HG02973 (cell line): Measurements from ENCODE around the gene FLCN.
A peak's percentile ranks its signal among the peaks of the same experiment; 100 is the strongest.
"Not testable (repeated sequence)": the region's sequence is repeated elsewhere in the genome, so short reads cannot be mapped to it uniquely, and the experiment has no call there.

Source experiments
- ATAC-seq: cut with Tn5 transposase; IDR thresholded peaks from one replicate; pipeline ENCODE4 v1.9.1; 2021; ENCODE audit warnings: moderate library complexity; ENCODE audit not compliant: unreplicated experiment

Gene FLCN, protein sequence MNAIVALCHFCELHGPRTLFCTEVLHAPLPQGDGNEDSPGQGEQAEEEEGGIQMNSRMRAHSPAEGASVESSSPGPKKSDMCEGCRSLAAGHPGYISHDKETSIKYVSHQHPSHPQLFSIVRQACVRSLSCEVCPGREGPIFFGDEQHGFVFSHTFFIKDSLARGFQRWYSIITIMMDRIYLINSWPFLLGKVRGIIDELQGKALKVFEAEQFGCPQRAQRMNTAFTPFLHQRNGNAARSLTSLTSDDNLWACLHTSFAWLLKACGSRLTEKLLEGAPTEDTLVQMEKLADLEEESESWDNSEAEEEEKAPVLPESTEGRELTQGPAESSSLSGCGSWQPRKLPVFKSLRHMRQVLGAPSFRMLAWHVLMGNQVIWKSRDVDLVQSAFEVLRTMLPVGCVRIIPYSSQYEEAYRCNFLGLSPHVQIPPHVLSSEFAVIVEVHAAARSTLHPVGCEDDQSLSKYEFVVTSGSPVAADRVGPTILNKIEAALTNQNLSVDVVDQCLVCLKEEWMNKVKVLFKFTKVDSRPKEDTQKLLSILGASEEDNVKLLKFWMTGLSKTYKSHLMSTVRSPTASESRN

DNA sequence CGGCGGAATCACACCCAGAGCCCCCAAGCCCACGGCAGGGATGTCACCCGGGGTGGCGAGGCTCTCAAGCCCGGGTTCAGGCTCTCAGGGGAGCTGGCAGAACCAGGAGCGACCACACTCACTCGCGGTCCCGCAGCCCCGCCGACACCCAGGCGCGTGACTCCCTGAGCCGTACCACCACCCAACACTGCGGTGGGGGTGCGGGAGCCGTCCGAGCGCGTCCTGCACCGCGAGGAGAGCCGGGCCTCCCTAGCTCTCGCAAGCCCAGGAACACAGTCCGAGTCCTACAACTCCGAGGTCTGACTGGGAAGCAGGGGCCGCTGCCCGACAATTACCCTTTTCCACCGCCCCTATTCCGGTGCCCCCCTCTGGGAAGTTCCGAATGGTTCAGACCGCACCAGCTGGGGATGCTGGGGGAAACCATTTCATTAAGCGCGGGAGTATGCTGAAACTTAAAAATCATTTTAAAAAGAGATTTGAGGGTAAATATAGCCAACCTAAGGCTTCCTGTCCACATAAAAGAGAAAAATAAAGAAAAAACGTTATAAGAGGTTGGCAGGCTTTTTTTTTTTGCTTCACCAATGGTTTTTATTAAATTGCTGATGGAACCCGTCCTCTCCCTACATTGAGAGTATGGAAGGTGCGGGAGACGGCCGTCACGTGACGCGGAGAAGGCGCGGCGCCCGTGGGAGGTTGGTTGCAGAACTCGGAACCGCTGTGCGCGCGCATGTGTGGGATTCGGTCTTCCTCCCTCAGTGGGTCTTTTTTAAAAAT, at the start of gene FLCN:
FLCN (minus strand) TSS at position 143 of the 774 bp plus-strand sequence. CDS start 9,031 bp downstream, outside the sequence.
- ATAC-seq = peak; percentile 81

DNA sequence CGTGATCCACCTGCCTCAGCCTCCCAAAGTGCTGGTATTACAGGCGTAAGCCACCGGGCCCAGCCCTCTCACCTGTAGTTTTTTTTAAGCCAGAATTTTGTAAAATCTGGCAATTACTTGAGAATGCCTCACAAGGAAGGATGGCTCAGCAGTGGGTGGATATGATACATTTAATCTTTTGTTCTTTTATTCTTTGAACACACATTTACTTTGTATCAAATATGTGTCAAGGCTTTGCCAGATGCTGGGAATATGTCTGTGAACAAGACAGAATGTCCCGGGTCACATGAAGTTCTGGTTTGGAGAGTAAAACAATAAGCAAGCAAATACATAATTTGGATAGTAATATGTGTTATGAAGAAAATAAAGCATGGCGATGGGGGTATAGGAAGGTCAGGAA, 49.0 kb upstream of the FLCN start:
- ATAC-seq = no peak

DNA sequence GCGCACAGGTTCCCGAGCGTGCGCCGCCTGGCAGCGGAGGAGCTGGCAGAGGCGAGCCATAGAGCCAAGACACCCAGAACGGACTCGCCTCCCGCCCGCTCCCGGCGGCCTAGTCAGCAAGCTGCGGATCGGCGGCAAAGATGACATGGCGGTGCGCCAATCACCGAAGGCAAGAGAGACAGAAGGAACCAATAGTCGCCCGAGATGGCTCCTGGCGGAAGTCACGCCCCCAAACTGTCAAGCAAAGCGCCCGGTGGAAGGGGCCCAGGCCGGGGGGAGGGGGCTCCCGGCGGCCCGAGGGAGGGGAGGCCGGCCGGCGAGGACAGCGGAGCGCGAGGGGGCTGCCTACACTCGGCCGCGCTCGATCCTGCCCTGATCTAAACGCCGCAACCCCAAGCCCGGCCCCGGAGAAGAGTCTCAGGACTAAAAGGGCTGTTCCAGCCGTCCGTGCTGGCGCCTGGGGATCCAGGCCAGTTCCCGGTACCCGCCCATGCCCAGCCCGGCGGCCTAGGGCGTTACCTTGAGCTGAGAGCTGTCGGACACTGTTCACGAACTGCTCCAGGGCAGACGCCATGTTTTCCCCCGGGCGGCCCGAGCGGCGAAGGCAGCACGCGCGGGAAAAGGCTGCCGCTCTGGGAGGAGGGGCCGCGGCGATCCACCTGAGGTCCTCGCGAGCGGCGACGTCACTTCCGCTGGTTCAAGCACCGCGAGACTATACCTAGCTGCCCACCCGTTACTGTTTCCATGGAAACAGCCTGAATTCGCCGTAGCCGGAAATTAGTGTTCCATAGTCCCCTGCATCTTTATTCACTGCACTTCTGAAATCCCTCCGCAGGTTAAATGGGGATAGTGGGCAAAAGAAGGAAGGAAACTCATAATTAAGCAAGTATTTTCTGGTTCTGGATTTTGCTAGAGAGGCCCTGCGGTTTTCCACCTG, 43.9 kb upstream of the FLCN start, which contains the start of gene COPS3:
COPS3 (minus strand) TSS at position 634 of the 937 bp plus-strand sequence; CDS start at position 574, 60 bp downstream.
- peak; percentile 80 for ATAC-seq

DNA sequence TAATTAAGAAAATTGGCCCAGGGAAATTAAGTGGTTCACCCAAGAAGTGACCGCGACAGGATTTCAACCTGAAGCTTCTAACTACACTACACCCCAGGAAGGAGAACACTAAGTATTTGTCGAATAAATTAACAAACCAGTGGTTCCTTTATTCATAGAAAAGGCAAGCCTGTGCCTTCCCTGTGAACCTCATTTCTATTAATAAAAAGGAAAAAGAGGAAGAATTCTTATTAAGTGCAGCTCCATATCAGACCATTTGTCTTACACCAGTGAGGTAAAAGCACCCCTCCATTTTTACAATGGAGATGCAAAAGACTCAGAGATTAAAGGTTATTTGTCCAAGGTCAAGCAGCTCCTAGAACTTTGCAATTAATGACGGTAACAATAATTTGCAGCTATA, 42.3 kb upstream of the FLCN start:
- ATAC-seq = no peak

DNA sequence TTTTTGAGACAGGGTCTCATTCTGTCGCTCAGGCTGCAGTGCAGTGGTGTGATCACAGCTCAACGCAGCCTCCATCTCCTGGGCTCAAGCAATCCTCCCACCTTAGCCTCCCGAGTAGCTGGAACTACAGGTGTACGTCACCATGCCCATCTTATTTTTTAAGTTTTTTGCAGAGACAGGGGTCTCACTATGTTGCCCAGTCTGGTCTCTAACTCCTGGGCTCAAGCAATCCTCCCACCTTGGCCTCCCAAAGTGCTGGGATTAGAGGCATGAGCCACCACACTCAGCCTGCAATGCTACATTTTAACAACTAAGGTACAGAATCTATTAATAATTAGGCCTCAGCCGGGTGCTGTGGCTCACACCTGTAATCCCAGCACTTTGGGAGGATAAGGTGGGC, 40.5 kb upstream of the FLCN start:
- not testable (repeated sequence) for ATAC-seq

DNA sequence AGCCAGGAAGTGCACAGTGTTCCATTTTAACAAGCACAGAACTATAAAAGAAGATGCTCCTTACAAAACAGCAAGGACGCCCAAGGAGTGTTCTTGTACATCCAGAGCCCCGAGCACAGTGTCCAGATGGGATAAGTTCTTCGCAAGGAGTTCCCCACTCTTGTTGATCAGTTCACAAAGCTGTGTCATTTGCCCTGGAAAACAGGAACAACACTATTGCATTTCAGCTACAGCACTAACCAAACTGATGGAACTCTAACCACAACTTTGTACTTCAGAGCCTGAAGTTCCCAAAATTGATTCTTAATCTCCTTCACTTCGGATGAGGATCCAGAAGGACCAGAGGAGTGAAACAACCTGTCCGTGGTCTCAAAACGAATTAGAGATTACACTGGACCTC, 39.0 kb upstream of the FLCN start:
- ATAC-seq = no peak

DNA sequence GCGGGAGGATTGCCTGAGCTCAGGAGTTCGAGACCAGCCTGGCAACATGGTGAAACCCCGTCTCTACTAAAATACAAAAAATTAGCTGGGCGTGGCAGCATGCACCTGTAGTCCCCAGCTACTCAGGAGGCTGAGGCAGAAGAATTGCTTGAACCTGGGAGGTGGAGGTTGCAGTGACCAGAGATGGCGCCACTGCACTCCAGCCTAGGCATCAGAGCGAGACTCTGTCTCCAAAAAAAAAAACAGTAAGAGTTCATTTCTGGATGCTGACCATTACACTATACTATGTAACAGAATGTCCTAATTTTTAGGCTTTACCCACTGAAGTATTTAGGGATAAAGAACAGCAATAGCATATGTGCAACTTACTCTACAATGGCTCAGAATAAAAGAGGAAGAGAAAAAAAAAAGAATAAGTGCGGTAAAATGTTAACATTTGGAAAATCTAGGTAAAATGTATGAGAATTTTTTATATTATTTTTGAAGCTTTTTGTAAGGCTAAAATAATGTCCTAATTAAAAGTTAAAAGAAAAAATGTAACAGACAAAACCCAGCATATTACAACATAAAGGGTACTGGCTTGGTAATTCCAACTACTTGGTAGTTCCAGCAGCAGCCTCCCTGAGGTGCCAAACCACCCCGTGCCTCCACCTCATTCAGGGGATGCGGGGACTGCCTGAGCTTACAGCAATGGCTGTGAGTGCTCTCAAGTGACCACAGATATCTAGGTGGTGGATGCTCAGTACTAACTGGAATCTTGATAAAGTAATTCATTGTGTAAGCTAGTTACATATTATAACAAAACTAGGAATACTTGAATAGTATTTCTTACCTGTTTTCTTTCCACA, 33.2 kb upstream of the FLCN start:
- ATAC-seq = no peak

DNA sequence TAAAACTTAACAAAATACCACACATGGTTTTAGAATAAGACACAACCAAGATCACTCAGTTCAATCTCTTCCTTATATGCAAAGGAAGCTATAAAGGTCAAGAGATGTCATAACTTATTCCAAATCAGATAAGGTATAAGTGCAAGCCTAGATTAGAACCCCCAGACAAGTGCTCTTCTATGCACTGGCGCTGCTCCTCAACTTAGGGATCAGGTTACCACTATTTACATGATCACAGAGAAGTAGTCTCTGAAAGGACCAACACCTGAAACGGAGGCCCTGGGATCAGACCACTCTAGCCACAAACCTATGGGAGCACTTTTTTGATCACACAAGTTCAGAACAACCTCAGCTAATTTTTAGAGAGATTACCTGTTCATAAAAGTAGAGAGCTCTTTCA, 27.5 kb upstream of the FLCN start:
- ATAC-seq = no peak

DNA sequence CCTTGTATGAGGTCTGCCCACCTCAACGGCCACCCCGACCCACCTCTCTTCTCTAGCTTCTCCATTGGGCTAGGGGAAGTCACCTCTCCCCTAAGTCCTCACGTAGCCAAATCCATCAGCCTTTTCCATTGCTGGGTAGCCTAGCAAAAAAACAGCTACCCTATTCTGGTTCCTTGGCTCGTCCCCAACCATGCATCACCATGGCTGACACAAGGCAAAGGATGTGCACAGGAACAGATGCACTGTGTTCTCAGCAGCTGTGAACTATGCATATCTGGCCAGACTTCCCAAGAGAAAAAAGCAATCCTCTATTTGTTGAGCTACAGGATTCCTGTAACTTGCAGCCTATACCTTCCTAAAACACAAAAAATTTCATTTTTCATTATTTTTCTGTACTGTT, 22.0 kb upstream of the FLCN start:
- no peak for ATAC-seq

DNA sequence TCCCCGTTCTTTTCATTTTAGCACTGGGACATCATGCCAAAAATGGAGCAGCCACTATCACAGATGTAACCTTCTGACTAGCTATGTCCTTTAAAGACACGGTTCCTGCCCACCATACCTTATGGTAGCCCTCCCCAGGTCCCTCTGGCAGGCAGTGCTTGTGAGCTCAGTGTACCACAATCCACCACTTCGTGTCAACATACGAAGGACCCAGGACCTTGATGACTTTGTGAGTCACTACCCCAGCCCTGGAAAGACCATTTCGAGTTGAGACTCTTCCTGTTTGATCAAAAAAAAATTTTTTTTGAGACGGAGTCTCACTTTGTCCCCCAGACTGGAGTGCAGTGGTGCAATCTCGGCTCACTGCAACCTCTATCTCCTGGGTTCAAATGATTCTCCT, 21.0 kb upstream of the FLCN start:
- no peak for ATAC-seq

DNA sequence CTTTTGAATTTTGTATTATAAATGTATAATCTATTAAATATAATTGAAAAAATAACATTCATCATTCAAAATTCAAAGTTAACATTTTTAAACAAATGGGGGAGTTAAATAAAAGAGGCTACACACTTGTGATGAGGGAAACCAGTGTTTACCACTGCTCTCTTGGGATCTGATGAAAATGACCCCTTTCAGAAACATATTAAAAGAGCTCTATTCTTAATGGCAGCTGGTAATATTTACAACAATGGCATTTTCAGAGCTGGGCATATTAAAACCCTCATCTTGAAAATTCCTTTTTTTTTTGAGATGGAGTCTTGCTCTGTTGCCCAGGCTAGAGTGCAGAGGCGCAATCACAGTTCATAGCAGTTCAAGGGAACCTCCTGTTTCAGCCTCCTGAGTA, 19.3 kb upstream of the FLCN start:
- ATAC-seq = no peak

DNA sequence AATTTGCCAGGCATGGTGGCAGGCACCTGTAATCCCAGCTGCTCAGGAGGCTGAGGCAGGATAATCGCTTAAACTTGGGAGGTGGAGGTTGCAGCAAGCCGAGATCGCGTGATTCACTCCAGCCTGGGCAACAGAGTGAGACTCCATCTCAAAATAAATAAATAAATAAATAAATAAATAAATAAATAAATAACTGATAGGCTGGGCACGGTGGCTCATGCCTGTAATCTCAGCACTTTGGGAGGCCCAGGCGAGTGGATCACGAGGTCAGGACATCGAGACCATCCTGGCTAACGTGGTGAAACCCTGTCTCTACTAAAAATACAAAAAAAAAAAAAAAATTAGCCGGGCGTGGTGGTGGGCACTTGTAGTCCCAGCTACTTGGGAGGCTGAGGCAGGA, 18.7 kb upstream of the FLCN start:
- not testable (repeated sequence) for ATAC-seq

DNA sequence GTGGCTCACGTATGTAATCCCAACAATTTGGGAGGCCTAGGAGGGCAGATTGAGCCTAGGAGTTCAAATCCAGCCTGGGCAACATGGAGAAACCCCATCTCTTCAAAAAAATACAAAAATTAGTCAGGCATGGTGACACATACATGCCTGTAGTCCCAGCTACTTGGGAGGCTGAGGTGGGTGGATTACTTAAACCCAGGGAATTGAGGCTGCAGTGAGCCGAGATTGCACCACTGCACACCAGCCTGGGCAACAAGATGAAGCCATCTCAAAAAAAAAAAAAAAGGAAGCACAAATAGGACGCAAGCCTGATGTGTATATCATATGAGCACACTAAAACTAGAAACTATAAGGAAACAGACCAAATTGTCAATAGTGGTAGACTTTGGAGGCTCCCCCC, 17.1 kb upstream of the FLCN start:
- no peak for ATAC-seq

DNA sequence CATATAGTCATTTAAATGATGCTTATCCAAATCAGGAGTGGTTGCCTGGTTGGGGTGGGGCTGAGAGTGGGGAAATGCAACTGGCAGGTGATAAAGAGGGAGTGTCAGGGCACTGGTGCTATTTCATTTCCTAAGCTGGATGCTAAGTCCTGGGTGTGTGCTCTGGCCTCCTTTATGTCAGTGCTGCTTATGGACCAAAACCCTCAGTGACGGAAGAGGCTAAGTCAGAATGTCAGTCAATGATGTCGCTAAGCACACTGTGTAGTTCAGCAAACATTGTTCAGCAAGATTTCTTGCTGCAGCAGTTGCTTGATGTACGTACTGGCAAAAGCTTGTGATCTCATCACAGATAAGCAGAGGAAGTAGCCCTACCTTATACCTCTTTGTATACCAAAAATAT, 16.4 kb upstream of the FLCN start:
- no peak for ATAC-seq

DNA sequence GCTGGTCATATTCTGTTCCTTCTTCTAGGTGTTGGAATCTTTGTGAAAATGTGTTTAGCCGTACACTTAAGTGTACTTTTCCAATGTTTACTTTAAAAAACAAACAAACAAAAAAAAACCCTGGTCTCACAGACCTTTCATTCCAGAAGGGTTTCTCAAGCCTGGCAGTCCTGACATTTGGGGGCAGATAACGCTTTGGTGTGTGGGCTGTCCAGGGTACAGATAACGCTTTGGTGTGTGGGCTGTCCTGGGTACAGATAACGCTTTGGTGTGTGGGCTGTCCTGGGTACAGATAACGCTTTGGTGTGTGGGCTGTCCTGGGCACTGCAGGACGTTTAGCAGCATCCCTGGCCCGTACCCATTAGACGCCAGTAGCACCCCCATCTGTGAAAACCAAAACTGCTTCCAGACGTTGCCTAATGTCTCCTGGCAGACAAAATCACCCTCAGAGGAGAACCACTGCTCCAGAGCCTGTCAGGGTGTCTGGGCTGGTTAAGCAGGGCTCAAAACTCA, 15.2 kb upstream of the FLCN start:
- no peak for ATAC-seq

DNA sequence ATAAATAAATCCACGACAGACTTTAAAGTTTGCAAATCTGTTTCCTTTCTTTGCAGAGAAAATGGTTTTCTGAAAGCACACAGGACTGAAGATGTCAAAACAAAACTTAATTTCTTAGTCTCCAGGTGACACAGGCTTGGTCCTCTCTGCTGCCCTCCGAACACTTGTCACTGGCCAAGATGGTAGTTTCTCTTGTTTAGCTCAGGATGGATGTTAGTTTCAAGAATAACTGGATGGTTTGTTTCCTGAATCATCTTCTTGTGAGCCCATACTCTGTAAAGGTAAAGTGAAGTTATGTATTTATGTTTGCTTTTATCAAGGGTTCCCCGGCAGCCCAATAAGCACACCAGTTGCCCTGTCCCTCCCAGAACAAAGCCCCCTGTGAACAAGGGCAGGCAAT, 9.9 kb upstream of the FLCN start:
- ATAC-seq = no peak

DNA sequence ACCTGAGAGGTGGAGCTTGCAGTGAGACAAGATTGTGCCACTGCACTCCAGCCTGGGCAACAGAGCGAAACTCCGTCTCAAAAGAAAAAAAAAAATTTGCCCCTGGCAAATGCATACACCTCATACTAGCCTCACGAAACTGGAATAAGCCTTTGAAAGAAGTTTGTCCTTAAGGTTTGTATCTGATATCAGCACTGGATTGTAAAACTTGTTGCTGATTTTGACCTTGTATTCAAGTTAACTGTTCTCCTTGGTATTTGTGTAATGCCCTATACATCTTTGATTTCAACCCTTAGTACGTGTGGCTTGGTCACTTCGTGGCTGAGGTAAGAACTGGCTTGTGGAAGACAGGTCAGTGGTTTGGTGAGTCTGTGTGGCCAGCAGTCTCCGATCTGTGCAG, 6.2 kb upstream of the FLCN start:
- ATAC-seq = no peak

DNA sequence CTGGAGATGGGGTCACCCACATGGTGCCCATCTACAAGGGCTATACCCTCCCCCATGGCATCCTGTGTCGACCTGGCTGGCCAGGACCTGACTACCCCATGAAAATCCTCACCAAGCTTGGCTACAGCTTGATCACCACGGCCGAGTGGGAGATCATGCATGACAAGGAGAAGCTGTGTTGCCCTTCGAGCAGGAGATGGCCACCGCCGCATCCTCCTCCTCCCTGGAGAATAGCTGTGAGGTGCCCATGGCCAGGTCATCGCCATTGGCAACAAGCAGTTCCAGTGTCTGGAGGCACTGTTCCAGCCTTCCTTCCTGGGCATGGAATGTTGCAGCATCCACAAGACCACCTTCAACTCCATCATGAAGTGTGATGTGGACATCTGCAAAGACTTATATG, 5.3 kb upstream of the FLCN start:
- ATAC-seq = no peak

DNA sequence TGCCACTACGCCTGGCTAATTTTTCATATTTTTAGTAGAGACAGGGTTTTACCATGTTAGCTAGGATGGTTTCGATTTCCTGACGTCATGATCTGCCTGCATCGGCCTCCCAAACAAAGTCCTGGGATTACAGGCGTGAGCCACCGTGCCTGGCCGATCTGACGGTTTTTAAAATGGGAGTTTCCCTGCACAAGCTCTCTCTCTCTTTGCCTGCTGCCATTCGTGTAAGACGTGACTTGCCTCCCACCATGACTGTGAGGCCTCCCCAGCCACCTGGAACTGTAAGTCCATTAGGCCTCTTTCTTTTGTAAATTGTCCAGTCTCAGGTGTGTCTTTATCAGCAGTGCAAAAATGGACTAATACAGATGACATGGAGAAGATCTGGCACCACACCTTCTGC, 4.7 kb upstream of the FLCN start:
- ATAC-seq = no peak

DNA sequence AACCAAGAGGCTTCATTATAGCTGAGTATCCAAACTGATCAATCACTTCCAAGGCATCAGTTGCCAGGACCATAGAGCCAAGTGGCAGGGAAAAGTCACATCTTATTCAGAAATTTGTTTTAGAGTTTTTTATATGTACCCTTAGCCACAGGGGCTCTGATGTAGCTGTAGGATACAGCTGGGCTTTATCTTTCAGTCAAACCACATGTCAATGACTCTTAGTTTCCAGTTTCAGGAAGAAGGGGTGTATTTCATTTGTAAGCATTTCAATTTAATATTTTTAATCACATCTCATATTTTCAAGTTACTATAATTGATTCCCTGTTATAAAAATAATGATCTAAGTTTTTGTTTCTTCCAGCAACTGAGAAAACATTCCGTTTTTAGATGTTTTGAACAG, 2.9 kb upstream of the FLCN start:
- no peak for ATAC-seq
